Measurements from ENCODE around the gene ACO1.

Gene ACO1

GRCh38 chr9:32422237-32422806, 37.9 kb downstream of the ACO1 start:
- DNase-seq (ENCODE audit: low read depth) = no peak

GRCh38 chr9:32423371-32423770, 38.9 kb downstream of the ACO1 start:
- no peak for DNase-seq (ENCODE audit: low read depth)

- no peak for DNase-seq (ENCODE audit: low read depth)
These were observed 40.2 kb downstream of the ACO1 start for GRCh38 chr9:32424616-32425015.

- DNase-seq (ENCODE audit: low read depth) = peak; percentile 41
These were observed 42.0 kb downstream of the ACO1 start for GRCh38 chr9:32426278-32426939.

GRCh38 chr9:32427111-32427873, 42.8 kb downstream of the ACO1 start:
- peak; percentile 16 for DNase-seq (ENCODE audit: low read depth)

GRCh38 chr9:32430720-32431119, 46.3 kb downstream of the ACO1 start:
- DNase-seq (ENCODE audit: low read depth) = no peak

- no peak for DNase-seq (ENCODE audit: low read depth)
These were observed 46.8 kb downstream of the ACO1 start for GRCh38 chr9:32431196-32431595.

GRCh38 chr9:32431940-32432555, 47.6 kb downstream of the ACO1 start:
- no peak for DNase-seq (ENCODE audit: low read depth)

- DNase-seq (ENCODE audit: low read depth) = no peak
These were observed 50.4 kb downstream of the ACO1 start for GRCh38 chr9:32434892-32435291.

GRCh38 chr9:32441678-32442077, 57.2 kb downstream of the ACO1 start:
- DNase-seq (ENCODE audit: low read depth) = no peak

GRCh38 chr9:32442433-32442832, 58.0 kb downstream of the ACO1 start:
- no peak for DNase-seq (ENCODE audit: low read depth)

GRCh38 chr9:32449969-32450368, 65.5 kb downstream of the ACO1 start:
- DNase-seq (ENCODE audit: low read depth) = no peak

- DNase-seq (ENCODE audit: low read depth) = no peak
These were observed 69.8 kb downstream of the ACO1 start for GRCh38 chr9:32454280-32454679.

GRCh38 chr9:32455738-32456137, 71.3 kb downstream of the ACO1 start:
- DNase-seq (ENCODE audit: low read depth) = peak; percentile 6

- no peak for DNase-seq (ENCODE audit: low read depth)
These were observed 72.1 kb downstream of the ACO1 start for GRCh38 chr9:32456564-32456963.

- DNase-seq (ENCODE audit: low read depth) = no peak
These were observed 79.3 kb downstream of the ACO1 start for GRCh38 chr9:32463500-32464293.

GRCh38 chr9:32468740-32469139, 84.3 kb downstream of the ACO1 start:
- DNase-seq (ENCODE audit: low read depth) = no peak

- no peak for DNase-seq (ENCODE audit: low read depth)
These were observed 87.9 kb downstream of the ACO1 start for GRCh38 chr9:32472344-32472743.

- no peak for DNase-seq (ENCODE audit: low read depth)
These were observed 98.9 kb downstream of the ACO1 start for GRCh38 chr9:32483343-32483742.

- DNase-seq (ENCODE audit: low read depth) = no peak
These were observed 102.6 kb downstream of the ACO1 start for GRCh38 chr9:32486839-32487562.

- no peak for DNase-seq (ENCODE audit: low read depth)
These were observed 103.5 kb downstream of the ACO1 start for GRCh38 chr9:32487981-32488380.

All from stromal cell of bone marrow (primary cell).